ENCODE measurements around the gene ESRRB.

DNA sequence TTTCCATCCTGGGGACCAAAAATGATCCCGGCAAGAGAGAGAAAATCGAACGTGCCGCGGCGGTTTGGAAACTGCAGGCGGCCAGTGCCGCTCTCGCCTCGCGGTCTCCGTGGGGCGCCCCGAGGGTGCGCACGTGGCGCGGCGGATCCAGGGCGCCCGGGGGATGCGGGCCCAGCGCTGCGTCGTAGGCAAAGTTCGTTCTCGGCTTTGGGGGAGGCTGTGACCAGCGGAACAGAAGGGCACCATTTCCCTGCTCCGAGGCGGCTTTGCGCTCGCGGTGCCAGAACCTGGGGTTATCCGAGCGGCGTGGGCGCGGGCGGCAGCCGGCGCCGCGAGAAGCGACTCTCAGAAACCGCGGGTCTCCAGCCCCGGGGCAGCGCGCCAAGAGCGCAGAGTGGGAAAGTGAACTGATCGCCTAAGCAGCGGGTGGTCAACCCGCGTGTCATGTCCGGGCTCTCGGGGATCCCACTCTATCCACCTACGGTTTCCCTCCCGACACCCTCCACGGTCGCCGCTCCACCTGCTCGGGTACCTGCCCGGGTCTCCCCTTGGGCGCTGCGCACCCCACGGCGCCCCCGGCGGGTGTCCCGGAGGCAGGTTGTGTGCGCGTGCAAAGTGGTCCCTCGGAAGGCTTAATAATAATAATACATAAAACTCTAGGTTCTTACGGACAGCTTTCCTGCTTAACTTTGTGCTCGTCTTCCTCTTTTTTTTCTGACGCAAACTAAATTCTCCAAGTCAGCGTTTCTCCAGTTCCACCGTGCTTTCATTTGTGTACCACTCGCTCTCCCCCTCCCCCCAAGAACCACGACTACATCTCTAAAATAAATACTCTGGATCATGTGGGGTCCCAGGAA is 1.2 kb downstream of the ESRRB start:
- TF ChIP-seq, protein P1, sequence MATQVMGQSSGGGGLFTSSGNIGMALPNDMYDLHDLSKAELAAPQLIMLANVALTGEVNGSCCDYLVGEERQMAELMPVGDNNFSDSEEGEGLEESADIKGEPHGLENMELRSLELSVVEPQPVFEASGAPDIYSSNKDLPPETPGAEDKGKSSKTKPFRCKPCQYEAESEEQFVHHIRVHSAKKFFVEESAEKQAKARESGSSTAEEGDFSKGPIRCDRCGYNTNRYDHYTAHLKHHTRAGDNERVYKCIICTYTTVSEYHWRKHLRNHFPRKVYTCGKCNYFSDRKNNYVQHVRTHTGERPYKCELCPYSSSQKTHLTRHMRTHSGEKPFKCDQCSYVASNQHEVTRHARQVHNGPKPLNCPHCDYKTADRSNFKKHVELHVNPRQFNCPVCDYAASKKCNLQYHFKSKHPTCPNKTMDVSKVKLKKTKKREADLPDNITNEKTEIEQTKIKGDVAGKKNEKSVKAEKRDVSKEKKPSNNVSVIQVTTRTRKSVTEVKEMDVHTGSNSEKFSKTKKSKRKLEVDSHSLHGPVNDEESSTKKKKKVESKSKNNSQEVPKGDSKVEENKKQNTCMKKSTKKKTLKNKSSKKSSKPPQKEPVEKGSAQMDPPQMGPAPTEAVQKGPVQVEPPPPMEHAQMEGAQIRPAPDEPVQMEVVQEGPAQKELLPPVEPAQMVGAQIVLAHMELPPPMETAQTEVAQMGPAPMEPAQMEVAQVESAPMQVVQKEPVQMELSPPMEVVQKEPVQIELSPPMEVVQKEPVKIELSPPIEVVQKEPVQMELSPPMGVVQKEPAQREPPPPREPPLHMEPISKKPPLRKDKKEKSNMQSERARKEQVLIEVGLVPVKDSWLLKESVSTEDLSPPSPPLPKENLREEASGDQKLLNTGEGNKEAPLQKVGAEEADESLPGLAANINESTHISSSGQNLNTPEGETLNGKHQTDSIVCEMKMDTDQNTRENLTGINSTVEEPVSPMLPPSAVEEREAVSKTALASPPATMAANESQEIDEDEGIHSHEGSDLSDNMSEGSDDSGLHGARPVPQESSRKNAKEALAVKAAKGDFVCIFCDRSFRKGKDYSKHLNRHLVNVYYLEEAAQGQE (IDR thresholded peaks at IDR 0.05; ENCODE audit: insufficient read depth in 1 of 2, low read depth in 2 of 2, low read length in 2 of 2), result no peak
- TF ChIP-seq POLR2AphosphoS5 (IDR thresholded peaks at IDR 0.05; ENCODE audit: low read depth, low read length), result no peak

Data from PFSK-1 (cell line).